GM19193 (cell line): ENCODE results near the gene OBP2A.

Experiments
- POLR2A ChIP-seq: IDR thresholded peaks from 4 replicates; pipeline ENCODE4 v1.6.1; 2011; ENCODE audit not compliant: insufficient read depth, insufficient read length; ENCODE audit errors: extremely low read depth

The OBP2A gene

DNA sequence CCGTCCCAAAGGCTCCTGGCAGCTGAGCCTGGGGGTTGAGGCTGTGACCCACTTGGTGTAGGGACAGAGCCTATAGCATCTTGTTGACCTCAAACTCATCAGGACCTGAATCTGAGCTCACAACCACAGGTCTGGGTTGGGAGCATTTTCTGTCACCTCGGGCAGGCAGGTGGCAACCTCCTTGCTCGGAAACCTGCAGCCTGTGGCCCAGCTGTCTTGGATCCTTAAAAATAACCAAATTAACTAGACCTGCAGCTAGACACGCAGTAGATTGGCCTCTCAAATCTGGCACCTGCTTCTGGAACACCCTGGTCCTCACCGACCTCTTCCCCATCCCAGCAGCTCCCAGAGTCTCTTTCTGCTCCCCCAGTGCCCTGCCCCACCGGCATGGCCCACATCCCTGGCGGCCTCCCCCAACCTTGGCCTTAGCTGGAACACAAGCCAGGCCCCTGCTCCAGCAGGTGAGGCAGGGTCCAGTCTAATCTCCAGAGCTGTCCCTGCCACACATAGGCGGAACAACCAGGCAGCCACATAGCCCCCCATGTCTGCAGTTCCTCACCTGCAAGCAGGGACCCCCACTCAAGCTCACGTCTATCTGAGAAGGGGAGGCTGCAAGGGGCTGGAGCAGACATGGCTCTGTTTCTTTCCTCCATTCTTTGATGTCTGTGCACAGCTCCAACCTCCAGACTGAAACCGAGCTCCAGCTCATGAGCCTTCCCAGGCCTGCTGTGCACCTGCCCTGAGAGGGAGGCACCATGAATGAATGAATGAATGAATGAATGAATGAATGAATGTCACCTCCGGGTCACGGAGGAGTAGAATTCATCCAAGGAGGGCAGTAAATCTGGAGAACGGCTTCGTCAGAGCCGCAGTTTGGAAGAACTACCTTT lies 43.9 kb downstream of the OBP2A start:
- TF ChIP-seq POLR2A, result no peak

DNA sequence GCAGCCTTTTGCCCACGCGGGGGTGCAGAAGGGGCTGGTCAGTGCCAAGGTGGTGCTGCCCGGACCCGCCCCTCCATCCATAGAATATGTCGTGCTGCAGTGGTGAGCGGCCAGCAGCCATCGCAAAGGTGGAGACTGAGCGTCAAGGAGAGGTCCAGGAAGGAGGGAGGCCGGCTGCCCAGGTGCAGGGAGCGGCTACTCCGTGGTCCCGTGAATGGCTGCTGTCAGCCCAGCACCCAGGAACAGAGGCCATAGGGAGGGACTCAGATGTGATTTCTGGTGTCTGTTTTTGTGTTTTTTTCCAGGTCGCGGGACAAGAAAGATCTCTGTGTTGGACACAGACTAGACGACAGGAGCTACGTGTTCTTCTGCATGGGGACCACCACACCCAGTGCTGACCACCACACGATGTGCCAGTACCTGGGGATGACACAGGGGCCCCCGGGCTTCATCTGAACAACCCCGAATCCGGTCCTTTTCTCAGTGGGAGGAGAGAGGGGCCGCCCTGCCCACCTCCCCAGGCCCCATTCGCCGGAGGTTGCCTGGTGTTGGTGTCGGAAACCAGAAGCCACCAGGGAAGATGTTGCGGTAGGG lies 44.7 kb downstream of the OBP2A start:
- TF ChIP-seq POLR2A, result no peak

DNA sequence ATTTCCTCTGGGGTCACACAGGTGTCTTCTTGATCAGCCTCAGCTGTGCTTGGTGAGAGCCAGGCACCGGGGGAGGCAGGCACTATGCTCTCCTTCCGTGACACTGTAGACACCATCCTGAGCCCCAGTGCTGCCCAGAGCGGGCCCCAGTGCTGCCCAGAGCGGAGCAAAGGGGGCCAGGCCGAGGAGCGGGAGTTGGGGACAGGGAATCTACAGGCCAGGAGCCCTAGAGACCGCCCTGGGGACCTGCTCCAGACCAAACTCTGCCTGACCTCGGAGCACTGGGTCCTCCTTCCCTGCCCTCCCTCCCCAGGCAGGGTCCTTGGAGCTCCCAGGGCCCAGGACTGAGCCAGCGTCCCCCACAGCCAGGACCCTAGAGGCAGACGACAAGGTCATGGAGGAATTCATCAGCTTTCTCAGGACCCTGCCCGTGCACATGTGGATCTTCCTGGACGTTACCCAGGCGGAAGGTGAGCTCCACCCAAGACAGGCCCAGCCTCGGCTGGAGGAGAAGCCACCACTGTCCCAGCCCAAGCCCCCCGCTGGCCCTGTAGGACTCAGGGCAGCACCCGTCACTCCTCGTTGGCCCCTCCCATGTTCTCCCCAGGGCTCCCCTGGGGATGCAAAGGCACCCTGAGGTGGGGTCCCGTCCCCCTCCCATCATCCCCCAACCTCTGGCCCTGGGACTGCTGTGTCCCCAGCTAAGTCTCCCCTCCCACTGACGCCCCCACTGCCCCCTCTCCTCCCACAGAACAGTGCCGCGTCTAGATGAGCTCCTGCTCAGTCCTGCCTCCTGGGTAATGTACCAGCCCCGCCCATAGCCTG lies 45.8 kb downstream of the OBP2A start:
- no peak for TF ChIP-seq POLR2A

DNA sequence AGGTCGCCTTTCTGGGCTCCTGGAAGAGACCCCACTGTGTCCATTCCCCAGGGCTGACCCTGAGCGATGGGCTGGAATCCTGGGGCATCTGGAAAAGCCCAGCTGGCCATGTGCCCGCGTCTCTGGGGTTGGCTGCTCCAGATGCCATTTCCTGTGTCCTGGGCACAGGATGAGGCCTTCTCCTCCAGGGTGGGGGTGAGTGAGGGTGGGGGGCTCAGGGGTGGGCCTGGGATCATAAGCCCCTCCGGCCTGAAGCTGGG lies 46.3 kb downstream of the OBP2A start:
- no peak for TF ChIP-seq POLR2A

DNA sequence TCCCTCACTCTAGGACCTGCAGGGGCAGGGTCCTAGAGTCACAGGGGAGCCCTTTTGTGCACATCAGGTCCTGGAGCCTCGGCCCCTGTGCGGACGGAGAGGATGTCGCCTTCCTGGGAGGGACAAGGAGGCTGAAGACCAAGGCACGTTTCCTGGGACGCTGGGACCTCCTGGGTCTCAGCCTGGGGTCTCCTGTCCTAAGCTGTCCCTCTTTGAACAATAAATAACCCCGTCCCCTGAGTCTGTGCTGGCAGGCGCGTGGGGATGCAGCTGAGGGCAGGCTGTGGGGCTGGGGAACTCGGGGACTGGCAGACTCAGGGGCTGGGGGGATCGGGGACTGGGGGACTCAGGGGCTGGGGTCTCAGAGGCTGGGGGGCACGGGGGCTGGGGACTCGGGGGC lies 46.7 kb downstream of the OBP2A start:
- no peak for TF ChIP-seq POLR2A

DNA sequence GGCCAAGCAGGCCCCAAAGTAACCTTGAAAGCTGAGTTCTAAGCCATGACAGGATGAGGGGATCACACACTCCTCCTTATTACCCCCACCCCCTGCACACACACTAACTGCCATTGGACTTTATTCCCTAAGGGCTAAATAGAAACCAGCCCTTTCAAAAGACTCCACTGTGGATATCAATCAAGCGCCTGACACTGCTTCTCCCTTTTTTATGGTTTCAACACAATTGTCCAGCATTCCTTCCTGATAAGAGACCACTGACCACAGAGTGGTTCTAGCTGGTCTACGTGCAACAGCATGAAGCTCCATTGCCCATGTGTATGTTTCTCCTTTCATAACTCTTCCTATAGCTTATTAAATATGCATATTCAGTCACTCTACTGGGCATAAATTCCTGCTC lies 50.3 kb downstream of the OBP2A start:
- no peak for TF ChIP-seq POLR2A
